Kidney epithelial cell (primary cell): Measurements from ENCODE around the gene MTA1. TPM values are rescaled to one million over a fixed set of nuclear protein-coding genes. Genes with fewer than 3 reads are reported as not detected.

Experiments used
- DNase-seq: peaks from one replicate; pipeline ENCODE4 v3.0.0-alpha.2; 2010; ENCODE audit warnings: low read depth
- H3K27me3 ChIP-seq: 2 replicates; pipeline ENCODE4 v1.6.0; 2011; ENCODE audit warnings: low read length; ENCODE audit not compliant: control insufficient read depth, insufficient read depth
- H3K36me3 ChIP-seq: 2 replicates; pipeline ENCODE4 v1.5.1; 2011; ENCODE audit warnings: low read length; ENCODE audit not compliant: control insufficient read depth, insufficient read depth
- H3K4me3 ChIP-seq: 2 replicates; pipeline ENCODE4 v1.5.1; 2011; ENCODE audit warnings: low read depth, mild to moderate bottlenecking, control low read depth, low read length
- CTCF ChIP-seq: IDR thresholded peaks from 2 replicates; pipeline ENCODE4 v1.5.1; 2011; ENCODE audit warnings: mild to moderate bottlenecking, moderate library complexity, low read length, control low read depth, inconsistent platforms; ENCODE audit not compliant: insufficient read depth, poor library complexity, severe bottlenecking
- total RNA-seq: library from RNA; depleted of rRNA; stranded (reverse); fragments of >200 nt; gene quantifications from 2 replicates; pipeline ENCODE4 v1.2.3, GENCODE V29; 2015

The MTA1 gene
- total RNA-seq, 1 donor from 2014 or later: 68.3 TPM

DNA sequence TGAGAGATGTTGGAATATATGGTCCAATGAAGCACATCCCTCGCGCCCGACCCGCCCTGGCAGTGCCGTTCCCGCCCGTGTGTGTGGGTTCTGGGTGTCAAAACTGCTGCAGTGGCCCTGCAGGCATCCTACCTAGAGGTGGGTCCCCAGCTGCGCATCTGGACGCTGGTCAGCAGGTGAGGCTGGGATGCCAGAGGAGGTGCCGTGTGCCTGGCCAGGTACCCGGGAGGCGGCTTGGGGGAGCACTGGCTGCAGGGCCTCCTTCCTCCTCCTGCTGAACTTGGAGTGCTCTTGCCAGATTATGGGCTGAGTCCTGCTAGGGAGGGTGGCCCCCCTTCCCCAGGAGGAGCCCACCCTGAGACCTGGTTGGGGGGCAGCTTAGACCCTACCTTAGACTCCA lies 5.2 kb downstream of the MTA1 start:
- H3K36me3 ChIP-seq: no peaks in the 10 kb centered on the region

GRCh38 chr14:105425823-105426247 lies 6.2 kb downstream of the MTA1 start:
- TF ChIP-seq CTCF: no peak
- H3K27me3 ChIP-seq: no peaks in the 10 kb centered on the region
- H3K4me3 ChIP-seq: no peak overlapping the region
- DNase-seq: no peak
- no peaks in the 10 kb centered on the region for H3K36me3 ChIP-seq

More for the DNA sequence above, 5.2 kb downstream of the MTA1 start:
- no peak for DNase-seq
- Histone ChIP-seq H3K4me3 (no peak overlapping the region), H3K27me3 (no peaks in the 10 kb centered on the region)
- no peak for TF ChIP-seq CTCF

GRCh38 chr14:105426416-105427130 lies 6.9 kb downstream of the MTA1 start:
- no peak for DNase-seq
- TF ChIP-seq CTCF: no peak
- no peaks in the 10 kb centered on the region for H3K36me3 ChIP-seq
- no peaks in the 10 kb centered on the region for H3K27me3 ChIP-seq
- H3K4me3 ChIP-seq: no peak overlapping the region

- Histone ChIP-seq H3K4me3 (no peak overlapping the region), H3K36me3 (no peaks in the 10 kb centered on the region), H3K27me3 (no peaks in the 10 kb centered on the region)
- no peak for TF ChIP-seq CTCF
- no peak for DNase-seq
Measured at GRCh38 chr14:105427412-105427811, 7.8 kb downstream of the MTA1 start.

GRCh38 chr14:105427936-105428485 lies 8.4 kb downstream of the MTA1 start:
- H3K4me3 ChIP-seq: no peak overlapping the region
- no peak for TF ChIP-seq CTCF
- no peak for DNase-seq
- no peaks in the 10 kb centered on the region for H3K36me3 ChIP-seq
- H3K27me3 ChIP-seq: no peaks in the 10 kb centered on the region

- no peaks in the 10 kb centered on the region for H3K27me3 ChIP-seq
- no peak overlapping the region for H3K4me3 ChIP-seq
- H3K36me3 ChIP-seq: no peaks in the 10 kb centered on the region
- no peak for TF ChIP-seq CTCF
- no peak for DNase-seq
Measured at GRCh38 chr14:105430042-105430441, 10.4 kb downstream of the MTA1 start.
